ENCODE results near the gene PCGF1.

GRCh38 chr2:74464406-74464805 is 43.1 kb downstream of the PCGF1 start:
- TF ChIP-seq, protein P1, sequence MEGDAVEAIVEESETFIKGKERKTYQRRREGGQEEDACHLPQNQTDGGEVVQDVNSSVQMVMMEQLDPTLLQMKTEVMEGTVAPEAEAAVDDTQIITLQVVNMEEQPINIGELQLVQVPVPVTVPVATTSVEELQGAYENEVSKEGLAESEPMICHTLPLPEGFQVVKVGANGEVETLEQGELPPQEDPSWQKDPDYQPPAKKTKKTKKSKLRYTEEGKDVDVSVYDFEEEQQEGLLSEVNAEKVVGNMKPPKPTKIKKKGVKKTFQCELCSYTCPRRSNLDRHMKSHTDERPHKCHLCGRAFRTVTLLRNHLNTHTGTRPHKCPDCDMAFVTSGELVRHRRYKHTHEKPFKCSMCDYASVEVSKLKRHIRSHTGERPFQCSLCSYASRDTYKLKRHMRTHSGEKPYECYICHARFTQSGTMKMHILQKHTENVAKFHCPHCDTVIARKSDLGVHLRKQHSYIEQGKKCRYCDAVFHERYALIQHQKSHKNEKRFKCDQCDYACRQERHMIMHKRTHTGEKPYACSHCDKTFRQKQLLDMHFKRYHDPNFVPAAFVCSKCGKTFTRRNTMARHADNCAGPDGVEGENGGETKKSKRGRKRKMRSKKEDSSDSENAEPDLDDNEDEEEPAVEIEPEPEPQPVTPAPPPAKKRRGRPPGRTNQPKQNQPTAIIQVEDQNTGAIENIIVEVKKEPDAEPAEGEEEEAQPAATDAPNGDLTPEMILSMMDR (IDR thresholded peaks at IDR 0.05; ENCODE audit: borderline replicate concordance, extremely low read depth, low read length, poor library complexity, severe bottlenecking), result no peak
- no peak for TF ChIP-seq EZH2 (IDR thresholded peaks at IDR 0.05; ENCODE audit: borderline replicate concordance, low read depth, low read length, severe bottlenecking)

All from DND-41 (cell line).